ENCODE results near the gene GAST.

DNA sequence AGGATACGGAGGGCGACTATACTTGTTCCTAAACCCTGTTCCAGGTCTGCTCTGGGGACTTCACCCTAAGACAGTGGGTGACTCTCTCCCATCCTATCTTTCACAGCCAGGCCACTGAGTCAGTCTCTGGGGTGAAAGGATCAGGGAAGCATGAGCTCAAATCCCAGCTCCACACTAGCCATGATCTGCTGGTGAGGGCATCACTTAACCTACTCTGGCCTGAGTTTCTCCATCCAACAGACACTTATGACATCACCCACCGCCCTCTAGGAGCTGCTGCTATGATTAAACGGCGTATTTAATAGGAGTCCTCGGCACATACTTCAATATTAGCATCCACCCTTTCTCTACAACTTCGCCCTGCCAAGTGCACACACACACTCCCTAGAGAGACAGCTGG is 10.1 kb downstream of the GAST start:
- TF ChIP-seq, protein P1, sequence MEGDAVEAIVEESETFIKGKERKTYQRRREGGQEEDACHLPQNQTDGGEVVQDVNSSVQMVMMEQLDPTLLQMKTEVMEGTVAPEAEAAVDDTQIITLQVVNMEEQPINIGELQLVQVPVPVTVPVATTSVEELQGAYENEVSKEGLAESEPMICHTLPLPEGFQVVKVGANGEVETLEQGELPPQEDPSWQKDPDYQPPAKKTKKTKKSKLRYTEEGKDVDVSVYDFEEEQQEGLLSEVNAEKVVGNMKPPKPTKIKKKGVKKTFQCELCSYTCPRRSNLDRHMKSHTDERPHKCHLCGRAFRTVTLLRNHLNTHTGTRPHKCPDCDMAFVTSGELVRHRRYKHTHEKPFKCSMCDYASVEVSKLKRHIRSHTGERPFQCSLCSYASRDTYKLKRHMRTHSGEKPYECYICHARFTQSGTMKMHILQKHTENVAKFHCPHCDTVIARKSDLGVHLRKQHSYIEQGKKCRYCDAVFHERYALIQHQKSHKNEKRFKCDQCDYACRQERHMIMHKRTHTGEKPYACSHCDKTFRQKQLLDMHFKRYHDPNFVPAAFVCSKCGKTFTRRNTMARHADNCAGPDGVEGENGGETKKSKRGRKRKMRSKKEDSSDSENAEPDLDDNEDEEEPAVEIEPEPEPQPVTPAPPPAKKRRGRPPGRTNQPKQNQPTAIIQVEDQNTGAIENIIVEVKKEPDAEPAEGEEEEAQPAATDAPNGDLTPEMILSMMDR (IDR thresholded peaks at IDR 0.05): no peak
- TF ChIP-seq, protein P2, sequence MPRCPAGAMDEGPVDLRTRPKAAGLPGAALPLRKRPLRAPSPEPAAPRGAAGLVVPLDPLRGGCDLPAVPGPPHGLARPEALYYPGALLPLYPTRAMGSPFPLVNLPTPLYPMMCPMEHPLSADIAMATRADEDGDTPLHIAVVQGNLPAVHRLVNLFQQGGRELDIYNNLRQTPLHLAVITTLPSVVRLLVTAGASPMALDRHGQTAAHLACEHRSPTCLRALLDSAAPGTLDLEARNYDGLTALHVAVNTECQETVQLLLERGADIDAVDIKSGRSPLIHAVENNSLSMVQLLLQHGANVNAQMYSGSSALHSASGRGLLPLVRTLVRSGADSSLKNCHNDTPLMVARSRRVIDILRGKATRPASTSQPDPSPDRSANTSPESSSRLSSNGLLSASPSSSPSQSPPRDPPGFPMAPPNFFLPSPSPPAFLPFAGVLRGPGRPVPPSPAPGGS (IDR thresholded peaks at IDR 0.05): no peak
- TF ChIP-seq SMC3 (IDR thresholded peaks at IDR 0.05): no peak
- TF ChIP-seq SREBF2 (IDR thresholded peaks at IDR 0.05): no peak
- TF ChIP-seq, protein P3, sequence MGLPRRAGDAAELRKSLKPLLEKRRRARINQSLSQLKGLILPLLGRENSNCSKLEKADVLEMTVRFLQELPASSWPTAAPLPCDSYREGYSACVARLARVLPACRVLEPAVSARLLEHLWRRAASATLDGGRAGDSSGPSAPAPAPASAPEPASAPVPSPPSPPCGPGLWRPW (IDR thresholded peaks at IDR 0.05): no peak
- no peak for TF ChIP-seq EP300 (IDR thresholded peaks at IDR 0.05)
- TF ChIP-seq RARB (CRISPR knock-in tag; IDR thresholded peaks at IDR 0.05): no peak
- no peak for TF ChIP-seq EHMT2 (IDR thresholded peaks at IDR 0.05; ENCODE audit: low read depth)
- no peak for TF ChIP-seq RCOR1 (IDR thresholded peaks at IDR 0.05; ENCODE audit: low read depth, low read length)
- TF ChIP-seq, protein P4, sequence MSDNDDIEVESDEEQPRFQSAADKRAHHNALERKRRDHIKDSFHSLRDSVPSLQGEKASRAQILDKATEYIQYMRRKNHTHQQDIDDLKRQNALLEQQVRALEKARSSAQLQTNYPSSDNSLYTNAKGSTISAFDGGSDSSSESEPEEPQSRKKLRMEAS (IDR thresholded peaks at IDR 0.05): no peak
- no peak for TF ChIP-seq JUNB (IDR thresholded peaks at IDR 0.05)
- TF ChIP-seq ZSCAN20 (CRISPR knock-in tag; IDR thresholded peaks at IDR 0.05): no peak
- TF ChIP-seq POLR2A (IDR thresholded peaks at IDR 0.05; ENCODE audit: low read length): no peak

Data from A549 (cell line).